HEK293T (cell line): ENCODE measurements around the gene TBP.

Source experiments
- BHLHE40 ChIP-seq: fragments of 450-650 bp; IDR thresholded peaks from 2 replicates; pipeline ENCODE4 v1.6.1; 2016; ENCODE audit warnings: mild to moderate bottlenecking, moderate library complexity, borderline replicate concordance
- CTBP1 ChIP-seq: fragments of 450-650 bp; IDR thresholded peaks from 2 replicates; pipeline ENCODE4 v1.6.1; 2016; ENCODE audit warnings: borderline replicate concordance
- ELF4 ChIP-seq: fragments of 450-650 bp; IDR thresholded peaks from 2 replicates; pipeline ENCODE4 v1.6.1; 2017; ENCODE audit warnings: antibody characterized with exemption
- FOXA1 ChIP-seq: fragments of 450-650 bp; IDR thresholded peaks from 2 replicates; pipeline ENCODE4 v1.6.1; 2016; ENCODE audit warnings: mild to moderate bottlenecking
- FOXK2 ChIP-seq: fragments of 450-650 bp; IDR thresholded peaks from 2 replicates; pipeline ENCODE4 v1.6.1; 2016; ENCODE audit warnings: mild to moderate bottlenecking
- FOXM1 ChIP-seq: fragments of 450-650 bp; IDR thresholded peaks from 2 replicates; pipeline ENCODE4 v1.6.1; 2017; ENCODE audit warnings: mild to moderate bottlenecking, borderline replicate concordance
- HDGF ChIP-seq: fragments of 450-650 bp; IDR thresholded peaks from 2 replicates; pipeline ENCODE4 v1.6.1; 2017; ENCODE audit warnings: antibody characterized with exemption, borderline replicate concordance
- L3MBTL2 ChIP-seq: fragments of 450-650 bp; conservative IDR thresholded peaks from 2 replicates; pipeline ENCODE4 v1.6.1; 2016; ENCODE audit warnings: mild to moderate bottlenecking
- LEF1 ChIP-seq: fragments of 450-650 bp; IDR thresholded peaks from 2 replicates; pipeline ENCODE4 v1.6.1; 2017; ENCODE audit warnings: mild to moderate bottlenecking, borderline replicate concordance
- NFRKB ChIP-seq: fragments of 450-650 bp; IDR thresholded peaks from 2 replicates; pipeline ENCODE4 v1.6.1; 2016; ENCODE audit warnings: mild to moderate bottlenecking, moderate library complexity
- SP1 ChIP-seq: fragments of 450-650 bp; IDR thresholded peaks from 2 replicates; pipeline ENCODE4 v1.6.1; 2017
- SUZ12 ChIP-seq: fragments of 450-650 bp; IDR thresholded peaks from 2 replicates; pipeline ENCODE4 v1.6.1; 2016; ENCODE audit warnings: mild to moderate bottlenecking
- TARDBP ChIP-seq: fragments of 450-650 bp; IDR thresholded peaks from 2 replicates; pipeline ENCODE4 v1.6.1; 2016
- ZNF384 ChIP-seq: fragments of 450-650 bp; IDR thresholded peaks from 2 replicates; pipeline ENCODE4 v1.6.1; 2016

- TF ChIP-seq SP1, result no peak
- no peak for TF ChIP-seq FOXA1
- no peak for TF ChIP-seq SUZ12
- no peak for TF ChIP-seq FOXK2
- TF ChIP-seq ELF4, result no peak
- no peak for TF ChIP-seq HDGF
- no peak for TF ChIP-seq FOXM1
- TF ChIP-seq L3MBTL2, result no peak
- TF ChIP-seq TARDBP, result no peak
- TF ChIP-seq BHLHE40, result no peak
- no peak for TF ChIP-seq ZNF384
- no peak for TF ChIP-seq CTBP1
- TF ChIP-seq NFRKB, result no peak
- TF ChIP-seq LEF1, result no peak
Observed at GRCh38 chr6:170522565-170523183, 31.5 kb upstream of the TBP start.
